A673 (cell line): ENCODE measurements around the gene KYAT1. TPM values are rescaled to one million over a fixed set of nuclear protein-coding genes. Genes with fewer than 3 reads are reported as not detected.

Source experiments
- BruUV-seq: library from RNA; stranded (reverse); fragments of 400-500 nt; replicated peaks from 2 replicates; lab custom pipeline; 2021; lab: Mats Ljungman, UMichigan
- CTCF ChIA-PET: fragments of 300-600 bp; sonication (Branson Sonifier 250); formaldehyde crosslinking; loops from one replicate; lab custom pipeline; 2022; ENCODE audit warnings: antibody characterized with exemption; lab: Charles Lee
- POLR2A ChIA-PET: fragments of 300-600 bp; sonication (Branson Sonifier 250); formaldehyde crosslinking; loops from one replicate; lab custom pipeline; 2022; ENCODE audit warnings: antibody characterized with exemption; ENCODE audit not compliant: low non-redundant PET; lab: Charles Lee
- DNase-seq: peaks from one replicate; pipeline ENCODE4 v3.0.0-alpha.2; 2015; ENCODE audit warnings: low spot score
- H3K27ac ChIP-seq: fragments of 200-600 bp; sonication (generic); 2 replicates; pipeline ENCODE4 v1.5.1; 2016; ENCODE audit warnings: mixed run types, low read depth, mild to moderate bottlenecking, mixed read lengths, antibody characterized with exemption, low read length; ENCODE audit not compliant: poor library complexity, severe bottlenecking
- H3K27me3 ChIP-seq: fragments of 200-600 bp; sonication (generic); replicated peaks from 2 replicates; pipeline ENCODE4 v1.6.1; 2017; ENCODE audit warnings: mixed run types, low read depth, mild to moderate bottlenecking, mixed read lengths, antibody characterized with exemption, low read length; ENCODE audit not compliant: insufficient read depth, poor library complexity
- H3K36me3 ChIP-seq: fragments of 200-600 bp; sonication (generic); 2 replicates; pipeline ENCODE4 v1.6.1; 2016; ENCODE audit warnings: mixed run types, mild to moderate bottlenecking, mixed read lengths, antibody characterized with exemption, low read length; ENCODE audit not compliant: insufficient read depth, poor library complexity, severe bottlenecking
- H3K4me1 ChIP-seq: fragments of 200-600 bp; sonication (generic); 2 replicates; pipeline ENCODE4 v1.6.1; 2017; ENCODE audit warnings: mixed run types, mild to moderate bottlenecking, mixed read lengths, antibody characterized with exemption, low read length; ENCODE audit not compliant: insufficient read depth, poor library complexity, severe bottlenecking
- H3K4me3 ChIP-seq: fragments of 200-600 bp; sonication (generic); 2 replicates; pipeline ENCODE4 v1.5.1; 2016; ENCODE audit warnings: low read depth, mixed run types, mild to moderate bottlenecking, mixed read lengths, low read length; ENCODE audit not compliant: poor library complexity, severe bottlenecking
- H3K9me3 ChIP-seq: fragments of 200-600 bp; sonication (generic); 2 replicates; pipeline ENCODE4 v1.6.1; 2016; ENCODE audit warnings: mixed run types, low read depth, mild to moderate bottlenecking, mixed read lengths, antibody characterized with exemption, low read length; ENCODE audit not compliant: poor library complexity, severe bottlenecking
- CTCF ChIP-seq: fragments of 300-800, 200-600 bp; sonication (generic); conservative IDR thresholded peaks from 2 replicates; pipeline ENCODE4 v1.5.1; 2017; ENCODE audit warnings: low read depth, mild to moderate bottlenecking, antibody characterized with exemption, low read length, moderate library complexity, mixed read lengths
- EZH2 ChIP-seq: fragments of 200-600 bp; sonication (generic); IDR thresholded peaks from 2 replicates; pipeline ENCODE4 v1.6.1; 2017; ENCODE audit warnings: borderline replicate concordance, low read depth, mild to moderate bottlenecking, mixed read lengths, antibody characterized with exemption, low read length; ENCODE audit not compliant: poor library complexity, severe bottlenecking
- intact Hi-C: fragments of 100-400 bp; cut with micrococcal nuclease; formaldehyde crosslinking; loops from one replicate; pipeline ENCODE4 v1.10.0; 2022; ENCODE audit not compliant: unreplicated experiment
- total RNA-seq: library from RNA; stranded (reverse); gene quantifications from 2 replicates; pipeline ENCODE4 v1.2.3, GENCODE V29; 2021

KYAT1 gene
- total RNA-seq, 1 experiment from 2014 or later: 17.9 TPM

- Histone ChIP-seq H3K9me3 (no peaks in the 10 kb centered on the region), H3K27me3 (no peaks in the 10 kb centered on the region), H3K4me1 (no peaks in the 10 kb centered on the region), H3K4me3 (no peak overlapping the region), H3K36me3 (no peaks in the 10 kb centered on the region), H3K27ac (no peak overlapping the region)
- no peak for DNase-seq
- ChIA-PET POLR2A (interaction anchor here (0.7 kb wide), 1 partner anchor 93 kb away, joined by 3 read pairs; no protein-coding TSS in a partner anchor), CTCF (interaction anchor here (0.6 to 1.1 kb wide), 3 partner anchors 50 to 68 kb away, joined by 3 to 8 read pairs (median 5); no protein-coding TSS in a partner anchor)
- intact Hi-C loops: loop anchor here (1.0 to 5.0 kb wide), 3 partner anchors 65 to 196 kb away; no protein-coding TSS in a partner anchor
- TF ChIP-seq EZH2 (no peak), CTCF (no peak)
- BruUV-seq: no TSS peak
Observed at GRCh38 chr9:128928624-128929023, 46.9 kb upstream of the KYAT1 start.

GRCh38 chr9:128927731-128928411, 46.1 kb upstream of the KYAT1 start:
- ChIA-PET CTCF (interaction anchor here (0.7 to 1.1 kb wide), 4 partner anchors 50 to 110 kb away, joined by 3 to 8 read pairs (median 4); partner anchors contain the start of gene ENDOG), POLR2A (interaction anchor here (0.7 kb wide), 1 partner anchor 94 kb away, joined by 4 read pairs; no protein-coding TSS in a partner anchor)

GRCh38 chr9:128923493-128923883, 41.7 kb upstream of the KYAT1 start:
- CTCF ChIA-PET: no interaction called here
- BruUV-seq: TSS peak; percentile 33
- H3K4me3 ChIP-seq: no peak overlapping the region
- no peaks in the 10 kb centered on the region for H3K36me3 ChIP-seq
- no peaks in the 10 kb centered on the region for H3K27me3 ChIP-seq
- DNase-seq: no peak
- H3K4me1 ChIP-seq: peaks cover 33% of the 10 kb centered on the region
- no peak overlapping the region for H3K27ac ChIP-seq
- no peaks in the 10 kb centered on the region for H3K9me3 ChIP-seq
- TF ChIP-seq CTCF: no peak
- no peak for TF ChIP-seq EZH2
- POLR2A ChIA-PET: no interaction called here
- intact Hi-C loops: loop anchor here (5.0 kb wide), 1 partner anchor 41 kb away; the partner anchor contains the start of genes KYAT1 and LRRC8A

More at GRCh38 chr9:128927731-128928411, 46.1 kb upstream of the KYAT1 start:
- H3K27ac ChIP-seq: no peak overlapping the region
- no TSS peak for BruUV-seq
- no peaks in the 10 kb centered on the region for H3K9me3 ChIP-seq
- TF ChIP-seq CTCF (peak; percentile 92), EZH2 (no peak)
- H3K4me1 ChIP-seq: peaks cover 2% of the 10 kb centered on the region
- intact Hi-C loops: loop anchor here (1.0 to 5.0 kb wide), 3 partner anchors 65 to 196 kb away; no protein-coding TSS in a partner anchor
- DNase-seq: peak; percentile 66
- no peaks in the 10 kb centered on the region for H3K27me3 ChIP-seq
- no peaks in the 10 kb centered on the region for H3K36me3 ChIP-seq
- H3K4me3 ChIP-seq: no peak overlapping the region
